SHP77 treated with DMSO at 0.1 percent for 48 hours (cell line): Measurements from ENCODE around the gene ARL14EP.

Source experiments
- DNase-seq: peaks from one replicate; lab custom pipeline; 2025; lab: John Stamatoyannopoulos, UW

Gene ARL14EP

GRCh38 chr11:30380846-30381245 is 57.9 kb downstream of the ARL14EP start:
- no peak for DNase-seq

- no peak for DNase-seq
Observed at GRCh38 chr11:30381879-30382278, 59.0 kb downstream of the ARL14EP start.
